ENCODE measurements around the gene RHOJ. TPM values are rescaled to one million over a fixed set of nuclear protein-coding genes. Genes with fewer than 3 reads are reported as not detected.
A peak's percentile ranks its signal among the peaks of the same experiment; 100 is the strongest.

RHOJ gene
- total and polyA plus RNA-seq, 5 donors: 9.6 to 20.3 (median 14.2) TPM

DNA sequence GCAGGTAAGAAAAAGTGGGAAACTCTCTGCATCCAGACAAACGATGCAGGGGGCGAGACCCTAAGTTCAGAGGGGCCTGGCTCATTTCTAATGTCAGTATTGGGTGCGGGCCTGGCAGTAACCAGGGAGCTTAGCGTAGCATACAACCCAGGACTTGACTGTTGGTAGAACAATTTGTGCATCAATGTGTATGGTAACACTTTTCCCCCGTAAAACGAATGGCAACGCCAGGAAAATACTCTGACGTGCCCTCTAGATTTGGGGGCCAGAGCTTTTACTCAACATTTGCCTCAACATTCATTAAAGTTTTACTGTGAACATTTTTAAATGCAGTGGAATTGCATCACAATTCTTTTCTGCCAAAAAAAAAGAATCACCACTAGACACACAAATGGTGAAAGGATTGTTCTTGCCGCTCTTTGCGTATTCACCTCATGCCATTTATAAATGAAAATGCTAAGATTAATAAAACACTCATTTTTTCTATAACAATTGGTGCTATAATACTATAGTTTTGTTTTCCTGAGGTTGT lies 867 bp downstream of the RHOJ start:
- ATAC-seq (peak; percentile 33 to 55), DNase-seq (no peak)
- Histone ChIP-seq H3K9me3 (ENCODE audit: control insufficient read depth, low read length) (no peaks in the 10 kb centered on the region), H3K4me3 (ENCODE audit: low read length) (peak overlapping the region; percentile 80), H3K27ac (ENCODE audit: low read length) (peak overlapping the region; percentile 94), H3K4me1 (ENCODE audit: control insufficient read depth, insufficient read depth, low read length) (no peaks in the 10 kb centered on the region), H3K27me3 (ENCODE audit: control insufficient read depth, insufficient read depth) (no peaks in the 10 kb centered on the region)
- WGBS: 26% methylated on average over 10 of the region's 10 CpGs
- intact Hi-C loops (cut with DNase I): no loop called here

DNA sequence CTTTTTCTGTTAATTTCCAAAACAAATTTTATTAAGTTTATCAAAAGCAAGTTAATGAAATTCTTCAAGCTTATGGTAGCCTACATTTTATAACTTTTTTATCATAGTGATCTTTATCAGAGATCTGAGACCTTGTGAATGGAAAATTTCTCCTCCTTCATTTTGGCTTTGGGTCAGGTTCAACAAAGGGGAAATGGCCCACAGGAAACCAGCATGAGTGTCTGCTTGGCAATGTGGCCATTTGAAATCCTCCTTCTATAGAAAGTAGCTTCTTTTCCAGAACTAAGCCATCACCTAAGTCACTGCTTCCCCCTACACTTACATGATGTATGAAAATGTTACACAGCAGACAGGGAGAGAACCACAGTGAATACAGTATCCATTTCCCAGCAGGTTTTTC lies 1.6 kb downstream of the RHOJ start:
- Histone ChIP-seq H3K9me3 (ENCODE audit: control insufficient read depth, low read length) (no peaks in the 10 kb centered on the region), H3K27ac (ENCODE audit: low read length) (no peak overlapping the region), H3K4me3 (ENCODE audit: low read length) (peak overlapping the region; percentile 80), H3K4me1 (ENCODE audit: control insufficient read depth, insufficient read depth, low read length) (no peaks in the 10 kb centered on the region), H3K27me3 (ENCODE audit: control insufficient read depth, insufficient read depth) (no peaks in the 10 kb centered on the region)
- intact Hi-C loops (cut with DNase I): no loop called here
- ATAC-seq (no peak), DNase-seq (no peak)

DNA sequence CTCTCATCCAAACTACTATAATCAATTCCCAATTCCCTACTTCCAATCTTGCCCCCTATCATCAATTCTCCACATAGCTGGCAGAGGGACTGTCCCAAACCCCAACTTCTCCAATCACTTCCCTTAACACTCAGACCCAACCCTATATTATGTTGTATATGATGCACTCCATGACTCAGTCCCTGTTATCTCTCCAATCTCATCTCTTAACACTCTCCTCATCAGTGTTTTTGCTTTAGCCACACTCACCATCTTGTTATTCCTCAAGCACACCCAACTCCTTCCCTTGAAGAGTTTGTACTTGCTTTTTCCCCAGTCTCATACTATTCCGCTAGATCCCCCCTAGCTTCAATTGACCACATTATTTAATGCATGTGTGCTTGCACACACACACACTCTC lies 4.9 kb downstream of the RHOJ start:
- ATAC-seq (no peak), DNase-seq (no peak)
- intact Hi-C loops (cut with DNase I): no loop called here
- peaks cover 2% of the 10 kb centered on the region for H3K4me1 ChIP-seq (ENCODE audit: control insufficient read depth, insufficient read depth, low read length)
- H3K27ac ChIP-seq (ENCODE audit: low read length): no peak overlapping the region
- H3K4me3 ChIP-seq (ENCODE audit: low read length): no peak overlapping the region
- no peaks in the 10 kb centered on the region for H3K9me3 ChIP-seq (ENCODE audit: control insufficient read depth, low read length)
- H3K27me3 ChIP-seq (ENCODE audit: control insufficient read depth, insufficient read depth): no peaks in the 10 kb centered on the region
- 95% methylated on average over 1 of the region's 1 CpG for WGBS

DNA sequence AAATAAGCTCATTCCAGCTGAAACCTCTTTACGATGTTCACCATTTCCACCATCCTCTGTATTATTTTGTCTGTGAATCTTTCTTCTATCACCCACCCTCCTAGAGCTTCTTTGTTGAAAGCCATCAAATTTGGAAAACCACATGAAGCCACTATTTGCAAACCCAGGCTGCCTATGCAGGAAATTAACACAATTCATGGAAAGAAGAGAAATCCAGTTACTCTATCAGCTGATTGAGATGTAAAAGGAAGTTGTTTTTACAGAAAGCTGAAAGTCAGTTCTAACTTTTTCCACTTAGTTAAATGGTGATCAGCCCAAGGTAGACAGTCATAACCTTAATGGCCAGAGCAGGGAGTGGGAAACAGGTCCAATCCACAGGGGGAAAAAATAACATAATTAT lies 6.6 kb downstream of the RHOJ start:
- Histone ChIP-seq H3K27ac (ENCODE audit: low read length) (no peak overlapping the region), H3K4me3 (ENCODE audit: low read length) (no peak overlapping the region), H3K9me3 (ENCODE audit: control insufficient read depth, low read length) (no peaks in the 10 kb centered on the region), H3K27me3 (ENCODE audit: control insufficient read depth, insufficient read depth) (no peaks in the 10 kb centered on the region), H3K4me1 (ENCODE audit: control insufficient read depth, insufficient read depth, low read length) (peaks cover 2% of the 10 kb centered on the region)
- WGBS: 1% methylated on average over 1 of the region's 1 CpG
- ATAC-seq (peak in 1 of 2 donors; percentile 30), DNase-seq (no peak)
- intact Hi-C loops (cut with DNase I): no loop called here

DNA sequence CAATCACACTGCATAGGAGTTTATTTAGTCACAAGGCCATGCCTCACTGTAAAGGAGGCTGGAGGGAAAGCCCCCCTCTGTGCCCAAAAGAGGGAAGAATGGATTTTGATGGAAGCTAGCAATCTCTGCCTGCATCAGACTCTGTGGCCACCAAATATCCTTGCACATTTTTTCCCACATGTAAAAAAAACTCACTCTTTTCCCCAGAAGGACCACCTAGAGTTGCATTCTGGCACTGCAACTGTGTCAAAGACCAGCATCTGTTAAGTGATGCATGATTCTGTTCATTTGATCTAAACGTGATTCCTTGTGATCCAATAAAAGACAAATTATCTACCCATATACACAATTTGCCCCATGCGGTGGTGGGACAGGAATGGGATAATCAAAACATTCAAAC lies 8.0 kb downstream of the RHOJ start:
- 73% methylated on average over 2 of the region's 2 CpGs for WGBS
- intact Hi-C loops (cut with DNase I): no loop called here
- ATAC-seq: no peak

DNA sequence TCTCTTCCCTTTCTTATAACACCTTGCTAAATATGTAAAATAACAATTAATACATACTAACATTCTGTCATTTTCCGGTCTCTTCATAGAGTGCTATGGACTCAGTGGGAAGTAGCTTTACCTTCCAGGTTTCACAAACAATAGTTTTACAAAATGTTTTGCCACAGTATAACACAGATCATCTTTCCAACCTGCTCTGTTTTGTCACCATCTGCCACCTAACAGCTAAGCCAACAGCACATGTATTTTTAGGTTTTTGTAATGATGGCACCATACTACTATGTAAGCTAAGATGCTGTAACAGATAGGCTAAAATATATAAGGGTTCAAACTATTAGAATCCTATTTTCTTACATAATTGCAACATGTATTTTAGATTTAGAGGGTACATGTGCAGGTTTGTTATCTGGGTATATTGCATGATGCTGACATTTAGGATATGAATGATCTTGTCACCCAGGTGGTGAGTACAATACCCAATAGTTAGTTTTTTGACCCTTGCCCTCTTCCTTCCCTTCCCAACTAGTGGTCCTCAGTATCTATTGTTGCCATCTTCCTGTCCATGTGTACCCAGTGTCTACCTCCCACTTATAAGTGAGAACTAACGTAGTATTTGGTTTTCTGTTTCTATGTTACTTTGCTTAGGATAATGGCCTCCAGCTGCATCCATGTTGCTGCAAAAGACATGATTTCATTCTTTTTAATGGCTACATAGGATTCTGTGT lies 8.7 kb downstream of the RHOJ start:
- no peak overlapping the region for H3K27ac ChIP-seq (ENCODE audit: low read length)
- intact Hi-C loops (cut with DNase I): no loop called here
- no peaks in the 10 kb centered on the region for H3K9me3 ChIP-seq (ENCODE audit: control insufficient read depth, low read length)
- H3K27me3 ChIP-seq (ENCODE audit: control insufficient read depth, insufficient read depth): no peaks in the 10 kb centered on the region
- ATAC-seq (no peak), DNase-seq (no peak)
- peaks cover 2% of the 10 kb centered on the region for H3K4me1 ChIP-seq (ENCODE audit: control insufficient read depth, insufficient read depth, low read length)
- 96% methylated on average over 2 of the region's 2 CpGs for WGBS
- H3K4me3 ChIP-seq (ENCODE audit: low read length): no peak overlapping the region

More for the DNA sequence above, 8.0 kb downstream of the RHOJ start:
- no peak overlapping the region for H3K4me3 ChIP-seq (ENCODE audit: low read length)
- H3K4me1 ChIP-seq (ENCODE audit: control insufficient read depth, insufficient read depth, low read length): peaks cover 2% of the 10 kb centered on the region
- no peaks in the 10 kb centered on the region for H3K27me3 ChIP-seq (ENCODE audit: control insufficient read depth, insufficient read depth)
- DNase-seq: no peak
- H3K27ac ChIP-seq (ENCODE audit: low read length): no peak overlapping the region
- H3K9me3 ChIP-seq (ENCODE audit: control insufficient read depth, low read length): no peaks in the 10 kb centered on the region

DNA sequence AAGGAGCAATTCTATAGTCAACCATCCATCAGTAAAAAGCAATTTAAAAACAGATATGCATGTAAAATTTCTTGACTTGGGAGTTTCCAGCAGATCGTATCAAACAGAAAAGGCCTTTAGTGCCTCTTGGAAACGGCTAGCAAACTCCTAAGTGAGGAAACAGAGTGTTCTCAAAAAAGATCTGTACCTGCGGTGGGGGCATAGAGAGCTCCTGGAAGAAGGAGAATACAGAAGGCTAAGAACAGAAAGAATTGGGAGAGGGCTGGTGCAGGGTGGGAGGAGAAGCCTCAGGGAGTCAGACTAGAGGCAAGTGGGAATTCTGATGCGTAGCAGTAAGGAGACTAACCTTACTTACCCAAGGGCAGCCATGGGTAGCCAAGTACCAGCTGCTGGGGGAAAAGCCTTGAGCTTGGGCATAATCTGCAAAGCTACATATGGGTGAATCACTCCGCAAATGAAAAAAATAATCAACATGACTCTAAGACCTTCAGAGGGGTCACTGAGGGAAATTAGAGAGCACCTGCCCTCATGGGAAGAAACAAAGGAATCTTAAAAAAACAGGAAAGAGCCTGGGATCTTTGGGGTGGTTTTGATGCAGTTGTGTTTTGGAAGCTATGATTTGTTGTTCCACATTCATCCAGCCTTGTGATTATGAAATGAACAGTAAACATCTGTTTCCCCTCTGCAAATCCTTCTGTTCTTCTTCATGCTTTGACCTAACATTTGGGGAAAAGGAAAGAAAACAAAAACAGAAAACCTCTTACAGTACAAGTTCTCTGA lies 10.4 kb downstream of the RHOJ start:
- WGBS: 73% methylated on average over 5 of the region's 5 CpGs
- no peak overlapping the region for H3K27ac ChIP-seq (ENCODE audit: low read length)
- no peak overlapping the region for H3K4me3 ChIP-seq (ENCODE audit: low read length)
- H3K4me1 ChIP-seq (ENCODE audit: control insufficient read depth, insufficient read depth, low read length): peaks cover 2% of the 10 kb centered on the region
- no peak for ATAC-seq
- no peaks in the 10 kb centered on the region for H3K27me3 ChIP-seq (ENCODE audit: control insufficient read depth, insufficient read depth)
- no peak for DNase-seq
- intact Hi-C loops (cut with DNase I): no loop called here
- no peaks in the 10 kb centered on the region for H3K9me3 ChIP-seq (ENCODE audit: control insufficient read depth, low read length)

DNA sequence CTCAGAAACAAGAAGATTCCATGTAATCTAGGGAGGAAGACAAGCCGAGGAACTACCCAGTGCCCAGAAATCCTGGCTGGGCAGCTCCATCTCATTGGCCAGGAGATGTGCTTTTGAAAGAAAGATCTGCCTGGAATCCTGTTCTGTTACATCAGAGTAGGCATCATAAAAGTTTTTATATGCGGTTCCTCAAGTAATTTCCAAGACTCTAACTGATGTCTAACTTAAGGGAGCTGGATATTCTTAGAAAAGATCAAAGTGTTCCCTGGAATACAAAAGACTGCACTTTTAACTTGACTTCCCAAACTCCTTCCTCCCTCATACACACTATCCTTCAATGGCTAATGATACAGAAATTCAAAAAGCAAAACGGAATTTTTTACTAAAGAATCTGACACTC lies 16.3 kb downstream of the RHOJ start:
- intact Hi-C loops (cut with DNase I): no loop called here
- ATAC-seq: no peak
- 84% methylated on average over 3 of the region's 3 CpGs for WGBS
- no peak overlapping the region for H3K27ac ChIP-seq (ENCODE audit: low read length)
- H3K27me3 ChIP-seq (ENCODE audit: control insufficient read depth, insufficient read depth): no peaks in the 10 kb centered on the region
- no peaks in the 10 kb centered on the region for H3K9me3 ChIP-seq (ENCODE audit: control insufficient read depth, low read length)
- DNase-seq: no peak
- H3K4me1 ChIP-seq (ENCODE audit: control insufficient read depth, insufficient read depth, low read length): no peaks in the 10 kb centered on the region
- H3K4me3 ChIP-seq (ENCODE audit: low read length): no peak overlapping the region

DNA sequence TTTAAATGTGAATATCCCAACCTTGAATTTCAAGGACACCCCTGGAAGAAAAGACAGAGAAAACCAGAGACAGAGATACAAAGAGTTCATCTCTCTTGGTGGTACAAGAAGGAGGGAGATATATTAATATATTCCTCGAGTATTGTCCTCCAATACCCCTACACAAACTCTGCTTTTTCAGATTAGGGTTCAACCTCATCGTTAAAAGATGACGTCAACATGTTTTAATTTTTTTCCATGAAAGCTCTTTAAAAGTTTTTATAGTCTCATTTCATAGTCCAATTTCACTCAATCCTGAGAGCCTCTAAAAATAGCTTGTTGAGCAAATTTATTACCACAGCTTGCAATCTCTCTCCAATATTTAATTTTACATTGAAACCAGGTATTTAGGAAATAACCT lies 19.4 kb downstream of the RHOJ start:
- no peak overlapping the region for H3K27ac ChIP-seq (ENCODE audit: low read length)
- DNase-seq (no peak), ATAC-seq (no peak)
- H3K4me3 ChIP-seq (ENCODE audit: low read length): no peak overlapping the region
- H3K9me3 ChIP-seq (ENCODE audit: control insufficient read depth, low read length): no peaks in the 10 kb centered on the region
- no peaks in the 10 kb centered on the region for H3K4me1 ChIP-seq (ENCODE audit: control insufficient read depth, insufficient read depth, low read length)
- WGBS: 70% methylated on average over 3 of the region's 3 CpGs
- no peaks in the 10 kb centered on the region for H3K27me3 ChIP-seq (ENCODE audit: control insufficient read depth, insufficient read depth)
- intact Hi-C loops (cut with DNase I): no loop called here

DNA sequence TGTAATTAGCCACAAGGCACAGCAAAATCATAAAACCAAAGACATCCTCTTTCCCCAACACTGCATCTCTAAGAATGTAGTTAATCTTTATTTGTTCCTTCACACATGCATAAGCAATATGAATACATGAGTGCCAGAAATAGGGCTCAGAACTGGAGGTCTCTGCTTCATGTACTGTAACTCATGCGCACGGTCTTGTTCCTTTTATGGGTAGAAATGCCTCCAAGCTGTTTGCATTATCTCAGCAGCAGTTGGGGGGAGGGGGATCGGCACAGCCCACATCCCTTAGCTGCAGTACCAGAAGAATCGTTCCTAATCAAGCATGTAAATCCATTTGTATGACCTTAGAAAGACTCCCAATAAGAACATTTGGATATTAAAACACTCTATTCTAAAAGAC lies 20.0 kb downstream of the RHOJ start:
- ATAC-seq (no peak), DNase-seq (no peak)
- H3K27me3 ChIP-seq (ENCODE audit: control insufficient read depth, insufficient read depth): no peaks in the 10 kb centered on the region
- H3K27ac ChIP-seq (ENCODE audit: low read length): no peak overlapping the region
- intact Hi-C loops (cut with DNase I): no loop called here
- no peak overlapping the region for H3K4me3 ChIP-seq (ENCODE audit: low read length)
- H3K9me3 ChIP-seq (ENCODE audit: control insufficient read depth, low read length): no peaks in the 10 kb centered on the region
- WGBS: 42% methylated on average over 4 of the region's 4 CpGs
- no peaks in the 10 kb centered on the region for H3K4me1 ChIP-seq (ENCODE audit: control insufficient read depth, insufficient read depth, low read length)

DNA sequence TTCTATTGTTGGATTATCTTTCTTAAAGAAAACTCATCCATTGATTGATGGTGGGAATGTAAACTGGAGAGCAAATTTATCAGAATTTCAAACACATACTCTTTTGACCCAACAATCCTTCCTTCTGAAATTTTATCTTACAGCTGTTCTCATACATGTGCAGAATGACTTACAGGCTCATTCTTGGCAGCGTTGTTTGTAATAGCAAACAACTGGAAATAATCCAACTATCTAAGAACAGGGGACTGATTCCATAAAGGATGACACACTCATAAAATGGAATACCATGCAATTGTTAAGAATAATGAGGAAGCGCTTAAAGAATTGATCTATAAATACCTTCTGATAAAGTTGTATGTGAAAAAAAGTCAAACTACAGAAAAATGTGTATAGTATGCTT lies 24.0 kb downstream of the RHOJ start:
- Histone ChIP-seq H3K27ac (ENCODE audit: low read length) (no peak overlapping the region), H3K27me3 (ENCODE audit: control insufficient read depth, insufficient read depth) (no peaks in the 10 kb centered on the region), H3K4me3 (ENCODE audit: low read length) (no peak overlapping the region), H3K4me1 (ENCODE audit: control insufficient read depth, insufficient read depth, low read length) (no peaks in the 10 kb centered on the region), H3K9me3 (ENCODE audit: control insufficient read depth, low read length) (no peaks in the 10 kb centered on the region)
- ATAC-seq (no peak), DNase-seq (no peak)
- intact Hi-C loops (cut with DNase I): no loop called here
- 60% methylated on average over 2 of the region's 2 CpGs for WGBS

Data from right cardiac atrium (tissue), 5 donors.